ENCODE results near the gene PRKCA. TPM values are rescaled to one million over a fixed set of nuclear protein-coding genes. Genes with fewer than 3 reads are reported as not detected.

The PRKCA gene
- total RNA-seq, 1 donor from 2014 or later: 16.4 TPM

- H3K9me3 Mint-ChIP-seq (ENCODE audit: low read depth): no peaks in the 10 kb centered on the region
- peaks cover 6% of the 10 kb centered on the region for H3K4me1 Mint-ChIP-seq (ENCODE audit: low read depth)
- no peaks in the 10 kb centered on the region for H3K27me3 Mint-ChIP-seq
- TF ChIP-seq CTCF (IDR thresholded peaks at IDR 0.05; ENCODE audit: unreplicated experiment): no peak
- no peaks in the 10 kb centered on the region for H3K36me3 Mint-ChIP-seq (ENCODE audit: insufficient read depth)
- no peak for DNase-seq (ENCODE audit: low spot score, unreplicated experiment)
- no peak overlapping the region for H3K4me3 Mint-ChIP-seq (ENCODE audit: low read depth)
- no peak overlapping the region for H3K27ac Mint-ChIP-seq
These were observed 99.0 kb downstream of the PRKCA start for GRCh38 chr17:66401364-66401763.

GRCh38 chr17:66403846-66404556 is 101.6 kb downstream of the PRKCA start:
- no peaks in the 10 kb centered on the region for H3K36me3 Mint-ChIP-seq (ENCODE audit: insufficient read depth)

GRCh38 chr17:66405836-66406677 is 103.6 kb downstream of the PRKCA start:
- no peaks in the 10 kb centered on the region for H3K36me3 Mint-ChIP-seq (ENCODE audit: insufficient read depth)
- H3K9me3 Mint-ChIP-seq (ENCODE audit: low read depth): no peaks in the 10 kb centered on the region
- H3K4me1 Mint-ChIP-seq (ENCODE audit: low read depth): peaks cover 11% of the 10 kb centered on the region
- H3K4me3 Mint-ChIP-seq (ENCODE audit: low read depth): no peak overlapping the region
- DNase-seq (ENCODE audit: low spot score, unreplicated experiment): no peak
- no peak for TF ChIP-seq CTCF (IDR thresholded peaks at IDR 0.05; ENCODE audit: unreplicated experiment)
- no peaks in the 10 kb centered on the region for H3K27me3 Mint-ChIP-seq
- H3K27ac Mint-ChIP-seq: no peak overlapping the region

More at GRCh38 chr17:66403846-66404556, 101.6 kb downstream of the PRKCA start:
- H3K9me3 Mint-ChIP-seq (ENCODE audit: low read depth): no peaks in the 10 kb centered on the region
- H3K4me3 Mint-ChIP-seq (ENCODE audit: low read depth): no peak overlapping the region
- H3K27ac Mint-ChIP-seq: no peak overlapping the region
- TF ChIP-seq CTCF (IDR thresholded peaks at IDR 0.05; ENCODE audit: unreplicated experiment): no peak
- H3K4me1 Mint-ChIP-seq (ENCODE audit: low read depth): peaks cover 9% of the 10 kb centered on the region
- DNase-seq (ENCODE audit: low spot score, unreplicated experiment): no peak
- H3K27me3 Mint-ChIP-seq: no peaks in the 10 kb centered on the region

- Mint-ChIP-seq H3K4me1 (ENCODE audit: low read depth) (peaks cover 11% of the 10 kb centered on the region), H3K4me3 (ENCODE audit: low read depth) (no peak overlapping the region)
These were observed 104.6 kb downstream of the PRKCA start for GRCh38 chr17:66406701-66407644.

More at GRCh38 chr17:66406701-66407644, 104.6 kb downstream of the PRKCA start:
- Mint-ChIP-seq H3K27me3 (no peaks in the 10 kb centered on the region), H3K27ac (no peak overlapping the region), H3K9me3 (ENCODE audit: low read depth) (no peaks in the 10 kb centered on the region), H3K36me3 (ENCODE audit: insufficient read depth) (no peaks in the 10 kb centered on the region)
- DNase-seq (ENCODE audit: low spot score, unreplicated experiment): no peak
- TF ChIP-seq CTCF (IDR thresholded peaks at IDR 0.05; ENCODE audit: unreplicated experiment): no peak

Data from progenitor cell of endocrine pancreas (in vitro differentiated cells).